GM12891 (cell line): ENCODE results near the gene OTOGL.
"Not testable (repeated sequence)": the region's sequence is repeated elsewhere in the genome, so short reads cannot be mapped to it uniquely, and the experiment has no call there.

Experiments
- DNase-seq: peaks from one replicate; pipeline ENCODE4 v3.0.0; 2011; ENCODE audit warnings: low spot score; ENCODE audit not compliant: insufficient read length
- FAIRE-seq: peaks from 2 replicates; lab custom pipeline; 2011; peaks lifted over from hg19 to GRCh38; lab: Jason Lieb, UNC
- PAX5 ChIP-seq: IDR thresholded peaks from 2 replicates; pipeline ENCODE4 v1.6.1; 2011; ENCODE audit warnings: low read length, moderate library complexity, mild to moderate bottlenecking; ENCODE audit not compliant: insufficient read depth, severe bottlenecking
- POLR2A ChIP-seq: IDR thresholded peaks from 2 replicates; pipeline ENCODE4 v1.6.1; 2011; ENCODE audit warnings: low read depth, low read length, control low read depth
- POLR2AphosphoS5 ChIP-seq: IDR thresholded peaks from 2 replicates; pipeline ENCODE4 v1.6.1; 2011; ENCODE audit warnings: low read depth, low read length, control low read depth
- POU2F2 ChIP-seq: IDR thresholded peaks from 2 replicates; pipeline ENCODE4 v1.6.1; 2011; ENCODE audit warnings: low read depth, mild to moderate bottlenecking, control low read depth, low read length, moderate library complexity
- SPI1 ChIP-seq: IDR thresholded peaks from 2 replicates; pipeline ENCODE4 v1.6.1; 2011; ENCODE audit warnings: low read depth, low read length, control low read depth
- TAF1 ChIP-seq: IDR thresholded peaks from 2 replicates; pipeline ENCODE4 v1.6.1; 2011; ENCODE audit warnings: low read depth, low read length, control low read depth

OTOGL gene

GRCh38 chr12:80064951-80065350 is 34.4 kb upstream of the OTOGL start:
- TF ChIP-seq TAF1, result no peak
- no peak for TF ChIP-seq POU2F2
- no peak for TF ChIP-seq SPI1
- no peak for DNase-seq
- FAIRE-seq, result no peak

DNA sequence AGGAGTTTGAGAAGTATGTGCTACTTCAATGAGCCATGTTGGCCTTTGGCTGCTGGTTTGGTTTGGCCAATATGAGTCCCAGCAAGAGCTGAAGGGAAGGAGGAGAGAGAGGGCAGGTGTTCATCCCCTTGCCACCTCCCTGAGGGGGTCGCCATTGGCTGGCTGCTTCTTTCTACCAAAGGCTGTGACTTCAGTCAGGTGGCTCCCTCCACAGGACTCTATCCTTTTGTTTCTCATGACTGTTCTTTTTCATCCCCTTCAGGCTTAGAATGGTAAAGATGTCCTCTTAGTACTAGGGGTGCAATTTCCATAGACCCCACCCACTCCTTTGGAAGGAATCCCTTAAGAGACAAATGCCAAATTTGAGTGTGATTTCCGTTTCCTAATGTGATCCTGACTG is 31.2 kb upstream of the OTOGL start:
- DNase-seq, result no peak
- FAIRE-seq, result no peak
- TF ChIP-seq POU2F2 (no peak), TAF1 (no peak), PAX5 (no peak), POLR2AphosphoS5 (no peak), POLR2A (no peak), SPI1 (no peak)

GRCh38 chr12:80083892-80084614 is 15.3 kb upstream of the OTOGL start:
- not testable (repeated sequence) for FAIRE-seq, DNase-seq

DNA sequence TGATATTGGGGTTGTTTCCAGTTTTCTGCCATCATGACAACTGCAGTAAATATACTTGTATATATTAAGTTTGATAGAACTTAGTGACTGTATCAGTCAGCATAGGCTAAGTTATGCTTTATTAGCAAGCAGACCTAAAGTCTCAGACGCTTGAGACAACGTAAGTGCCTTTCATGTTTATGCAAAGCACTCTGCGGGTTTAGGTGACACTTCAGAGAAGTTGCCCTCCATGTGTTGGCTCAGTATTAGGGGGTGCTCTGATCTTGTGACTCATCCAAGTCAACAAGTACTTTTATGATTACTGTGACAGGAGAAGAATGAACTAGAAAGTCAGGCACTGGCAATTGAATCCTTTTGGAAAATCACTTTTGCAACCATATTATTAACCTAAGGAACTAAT is 13.3 kb upstream of the OTOGL start:
- TF ChIP-seq TAF1 (no peak), PAX5 (no peak), POLR2AphosphoS5 (no peak)
- FAIRE-seq (no peak), DNase-seq (no peak)

DNA sequence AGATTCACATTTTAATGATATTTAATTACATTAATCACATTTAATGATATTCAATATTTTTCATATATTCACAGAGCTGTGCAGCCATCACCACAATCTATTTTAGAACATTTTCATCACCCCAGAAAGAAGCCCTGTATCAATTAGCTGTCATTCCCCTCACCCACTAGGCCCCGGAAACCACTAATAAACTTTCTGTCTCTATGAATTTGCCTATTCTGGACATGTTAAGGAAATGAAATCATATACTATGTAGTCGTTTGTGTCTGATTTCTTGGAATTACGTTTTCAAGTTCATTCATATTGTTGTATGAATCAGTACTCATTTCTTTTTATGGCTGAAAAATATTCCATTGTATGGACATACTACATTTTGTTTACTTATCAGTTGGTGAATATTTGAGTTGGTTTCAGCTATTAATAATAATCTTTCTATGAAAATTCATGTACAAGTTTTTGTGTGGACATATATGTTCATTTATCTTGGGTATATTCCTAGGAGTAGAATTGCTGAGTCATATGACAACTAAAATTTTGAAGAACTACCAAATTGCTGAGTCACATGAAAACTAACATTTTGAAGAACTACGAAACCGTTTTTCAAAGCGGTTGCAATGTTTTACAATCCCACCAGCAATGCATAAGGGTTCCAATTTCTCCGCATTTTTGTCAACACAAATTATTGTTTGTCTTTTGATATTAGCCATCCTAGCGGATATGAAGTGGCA is 11.7 kb upstream of the OTOGL start:
- DNase-seq (no peak), FAIRE-seq (no peak)
- no peak for TF ChIP-seq SPI1
- no peak for TF ChIP-seq POU2F2
- no peak for TF ChIP-seq TAF1
- no peak for TF ChIP-seq POLR2A
- TF ChIP-seq PAX5, result no peak
- TF ChIP-seq POLR2AphosphoS5, result no peak

GRCh38 chr12:80100591-80100990 is 1.3 kb downstream of the OTOGL start:
- no peak for FAIRE-seq
- no peak for DNase-seq
- TF ChIP-seq TAF1 (no peak), POLR2AphosphoS5 (no peak), PAX5 (no peak)

DNA sequence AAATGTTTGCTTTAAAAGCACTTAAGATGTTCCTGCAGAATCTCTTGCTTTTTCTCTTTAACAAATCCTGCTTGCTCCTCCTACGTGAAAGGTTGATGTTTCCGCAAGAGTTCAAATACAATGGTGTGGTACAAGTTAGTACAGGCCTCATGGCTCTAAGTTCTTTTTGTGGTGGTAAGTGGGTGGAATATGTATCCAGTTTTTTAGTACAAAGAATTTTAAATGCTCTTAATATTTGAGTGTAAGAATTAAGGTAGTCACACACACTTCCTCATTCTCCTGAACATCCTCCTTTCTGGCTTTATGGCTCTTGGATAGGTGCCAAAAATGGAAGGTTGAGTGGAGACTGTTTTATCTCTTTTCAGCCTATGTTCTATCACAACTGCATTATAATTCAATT is 1.8 kb downstream of the OTOGL start:
- no peak for DNase-seq
- no peak for TF ChIP-seq POLR2A
- TF ChIP-seq PAX5, result no peak
- no peak for TF ChIP-seq TAF1
- TF ChIP-seq SPI1, result no peak
- no peak for TF ChIP-seq POU2F2
- no peak for TF ChIP-seq POLR2AphosphoS5
- no peak for FAIRE-seq

GRCh38 chr12:80107221-80107620 is 7.9 kb downstream of the OTOGL start:
- FAIRE-seq (no peak), DNase-seq (no peak)
- TF ChIP-seq POU2F2 (no peak), TAF1 (no peak), POLR2A (no peak), POLR2AphosphoS5 (no peak), PAX5 (no peak), SPI1 (no peak)

DNA sequence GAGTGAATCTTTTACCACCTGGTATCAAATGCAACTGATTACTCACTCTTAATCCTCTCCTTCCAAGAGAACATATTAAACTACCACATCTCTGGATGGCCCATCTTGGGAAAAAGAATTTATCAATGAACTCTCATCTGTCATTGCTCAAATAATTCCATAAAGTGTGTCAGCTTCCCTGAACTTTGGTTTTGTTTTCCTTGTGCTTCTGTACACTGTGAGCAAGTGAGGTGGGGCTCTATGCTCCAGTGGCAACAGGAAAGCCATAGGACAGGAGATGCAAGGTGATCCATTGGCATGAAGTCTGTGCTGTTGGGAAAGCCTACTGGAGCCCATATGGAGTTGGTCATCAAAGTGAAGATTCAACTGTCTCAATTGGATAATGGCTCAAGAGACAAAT is 17.4 kb downstream of the OTOGL start:
- DNase-seq (no peak), FAIRE-seq (no peak)
- TF ChIP-seq SPI1 (no peak), POLR2AphosphoS5 (no peak), PAX5 (no peak), POU2F2 (no peak)

DNA sequence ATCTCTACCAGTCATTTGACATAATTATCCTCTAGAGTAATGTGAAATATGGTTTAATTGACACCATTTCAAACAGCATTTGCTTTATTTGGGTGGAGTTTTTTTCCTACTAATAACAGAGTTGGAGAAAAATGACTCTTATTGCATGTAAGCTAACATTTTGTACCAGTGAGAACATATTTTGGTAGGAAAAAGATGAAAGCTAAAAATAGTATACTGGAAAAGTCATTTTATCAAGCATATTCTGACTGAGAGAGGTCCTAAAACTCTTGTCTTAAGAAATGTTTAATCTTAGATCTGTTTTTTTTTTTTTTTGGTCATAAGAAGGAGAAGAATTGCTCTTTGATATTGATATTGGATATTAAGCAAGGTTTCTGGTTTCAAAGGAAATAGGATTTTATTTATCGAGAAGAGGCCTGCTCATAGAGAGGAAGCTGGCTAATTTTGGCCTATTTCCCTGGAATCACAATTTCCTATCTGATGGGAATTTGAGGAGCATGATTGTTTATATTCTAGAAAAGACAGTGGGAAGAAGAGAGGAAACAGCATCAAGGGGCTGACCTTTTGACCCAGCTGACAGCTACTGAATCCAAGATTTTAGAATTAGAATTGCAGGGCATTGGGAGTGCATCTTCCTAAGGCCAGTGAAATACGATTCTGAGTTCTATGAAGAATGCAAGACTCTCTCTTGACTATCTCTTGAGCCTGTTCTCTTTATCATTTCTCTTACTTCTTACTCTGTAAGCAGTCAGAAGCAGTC is 19.4 kb downstream of the OTOGL start:
- no peak for FAIRE-seq
- DNase-seq, result no peak

More for the DNA sequence above, 19.4 kb downstream of the OTOGL start:
- TF ChIP-seq POU2F2 (no peak), SPI1 (no peak), POLR2AphosphoS5 (no peak), TAF1 (no peak), POLR2A (no peak), PAX5 (no peak)
